ENCODE measurements around the gene ANGPTL2.

DNA sequence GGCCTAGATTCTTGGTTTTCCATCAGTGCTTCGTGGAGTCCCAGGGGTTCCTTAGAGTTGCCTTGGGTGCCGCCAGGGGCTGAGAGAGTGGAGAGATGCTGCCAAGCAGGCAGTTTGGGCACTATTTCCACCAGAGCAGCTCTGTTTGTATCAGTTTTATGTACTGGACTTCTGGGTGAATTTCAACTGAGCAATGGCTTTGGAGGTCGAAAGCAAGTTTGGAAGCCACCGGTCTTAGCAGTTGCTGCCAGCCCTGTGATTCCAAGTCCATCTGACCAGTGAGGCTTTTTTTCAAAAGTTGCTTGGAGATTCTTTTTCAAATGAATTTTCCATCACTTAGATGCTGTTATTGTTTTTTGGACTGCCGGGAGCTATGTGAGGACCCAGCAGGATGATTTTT, 68.5 kb downstream of the ANGPTL2 start:
- TF ChIP-seq POLR2AphosphoS5 (IDR thresholded peaks at IDR 0.05; ENCODE audit: low read depth, low read length) = no peak
- no peak for TF ChIP-seq SIN3A (IDR thresholded peaks at IDR 0.05; ENCODE audit: borderline replicate concordance, insufficient read depth, low read length)
- no peak for TF ChIP-seq TAF1 (IDR thresholded peaks at IDR 0.05; ENCODE audit: borderline replicate concordance, insufficient read depth, low read length)
- TF ChIP-seq, protein P1, sequence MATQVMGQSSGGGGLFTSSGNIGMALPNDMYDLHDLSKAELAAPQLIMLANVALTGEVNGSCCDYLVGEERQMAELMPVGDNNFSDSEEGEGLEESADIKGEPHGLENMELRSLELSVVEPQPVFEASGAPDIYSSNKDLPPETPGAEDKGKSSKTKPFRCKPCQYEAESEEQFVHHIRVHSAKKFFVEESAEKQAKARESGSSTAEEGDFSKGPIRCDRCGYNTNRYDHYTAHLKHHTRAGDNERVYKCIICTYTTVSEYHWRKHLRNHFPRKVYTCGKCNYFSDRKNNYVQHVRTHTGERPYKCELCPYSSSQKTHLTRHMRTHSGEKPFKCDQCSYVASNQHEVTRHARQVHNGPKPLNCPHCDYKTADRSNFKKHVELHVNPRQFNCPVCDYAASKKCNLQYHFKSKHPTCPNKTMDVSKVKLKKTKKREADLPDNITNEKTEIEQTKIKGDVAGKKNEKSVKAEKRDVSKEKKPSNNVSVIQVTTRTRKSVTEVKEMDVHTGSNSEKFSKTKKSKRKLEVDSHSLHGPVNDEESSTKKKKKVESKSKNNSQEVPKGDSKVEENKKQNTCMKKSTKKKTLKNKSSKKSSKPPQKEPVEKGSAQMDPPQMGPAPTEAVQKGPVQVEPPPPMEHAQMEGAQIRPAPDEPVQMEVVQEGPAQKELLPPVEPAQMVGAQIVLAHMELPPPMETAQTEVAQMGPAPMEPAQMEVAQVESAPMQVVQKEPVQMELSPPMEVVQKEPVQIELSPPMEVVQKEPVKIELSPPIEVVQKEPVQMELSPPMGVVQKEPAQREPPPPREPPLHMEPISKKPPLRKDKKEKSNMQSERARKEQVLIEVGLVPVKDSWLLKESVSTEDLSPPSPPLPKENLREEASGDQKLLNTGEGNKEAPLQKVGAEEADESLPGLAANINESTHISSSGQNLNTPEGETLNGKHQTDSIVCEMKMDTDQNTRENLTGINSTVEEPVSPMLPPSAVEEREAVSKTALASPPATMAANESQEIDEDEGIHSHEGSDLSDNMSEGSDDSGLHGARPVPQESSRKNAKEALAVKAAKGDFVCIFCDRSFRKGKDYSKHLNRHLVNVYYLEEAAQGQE (IDR thresholded peaks at IDR 0.05; ENCODE audit: insufficient read depth in 1 of 2, low read depth in 2 of 2, low read length in 2 of 2) = no peak
- TF ChIP-seq FOXP2 (optimal IDR thresholded peaks at IDR 0.05; ENCODE audit: borderline replicate concordance, extremely low read depth, extremely low read length, insufficient read depth) = no peak

Data from PFSK-1 (cell line).